ENCODE results near the gene TEDDM1. TPM values are rescaled to one million over a fixed set of nuclear protein-coding genes. Genes with fewer than 3 reads are reported as not detected.
"Not testable (repeated sequence)": the region's sequence is repeated elsewhere in the genome, so short reads cannot be mapped to it uniquely, and the experiment has no call there.

The TEDDM1 gene
- total RNA-seq, 6 experiments from 2014 or later: not detected

GRCh38 chr1:182383934-182384333 lies 16.5 kb downstream of the TEDDM1 start:
- no peak overlapping the region for H3K27ac Mint-ChIP-seq
- no peak for DNase-seq
- no peak for TF ChIP-seq CTCF (IDR thresholded peaks at IDR 0.05)
- H3K9me3 Mint-ChIP-seq: no peaks in the 10 kb centered on the region
- H3K27me3 Mint-ChIP-seq (ENCODE audit: insufficient read depth): no peaks in the 10 kb centered on the region
- no peak overlapping the region for H3K4me3 Mint-ChIP-seq
- peaks cover 58% of the 10 kb centered on the region for H3K36me3 Mint-ChIP-seq (ENCODE audit: low read depth)
- H3K4me1 Mint-ChIP-seq (ENCODE audit: low read depth): peaks cover 10% of the 10 kb centered on the region

GRCh38 chr1:182383037-182383661 lies 17.3 kb downstream of the TEDDM1 start:
- H3K9me3 Mint-ChIP-seq: no peaks in the 10 kb centered on the region
- H3K36me3 Mint-ChIP-seq (ENCODE audit: low read depth): peaks cover 58% of the 10 kb centered on the region
- no peak for DNase-seq
- H3K4me3 Mint-ChIP-seq: no peak overlapping the region
- H3K4me1 Mint-ChIP-seq (ENCODE audit: low read depth): peaks cover 5% of the 10 kb centered on the region; the same call in 1 of the 2 replicates
- H3K27me3 Mint-ChIP-seq (ENCODE audit: insufficient read depth): no peaks in the 10 kb centered on the region
- no peak overlapping the region for H3K27ac Mint-ChIP-seq
- TF ChIP-seq CTCF (IDR thresholded peaks at IDR 0.05): no peak

GRCh38 chr1:182381962-182382819 lies 18.3 kb downstream of the TEDDM1 start:
- Mint-ChIP-seq H3K4me3 (no peak overlapping the region), H3K27ac (no peak overlapping the region), H3K27me3 (ENCODE audit: insufficient read depth) (no peaks in the 10 kb centered on the region), H3K36me3 (ENCODE audit: low read depth) (peaks cover 49% of the 10 kb centered on the region), H3K9me3 (no peaks in the 10 kb centered on the region), H3K4me1 (ENCODE audit: low read depth) (peaks cover 12% of the 10 kb centered on the region)
- no peak for TF ChIP-seq CTCF (IDR thresholded peaks at IDR 0.05)
- DNase-seq: no peak

- Mint-ChIP-seq H3K9me3 (no peaks in the 10 kb centered on the region), H3K4me3 (no peak overlapping the region), H3K4me1 (ENCODE audit: low read depth) (peaks cover 19% of the 10 kb centered on the region), H3K27ac (no peak overlapping the region), H3K27me3 (ENCODE audit: insufficient read depth) (no peaks in the 10 kb centered on the region), H3K36me3 (ENCODE audit: low read depth) (peaks cover 29% of the 10 kb centered on the region)
- no peak for DNase-seq
- no peak for TF ChIP-seq CTCF (IDR thresholded peaks at IDR 0.05)
These were observed 20.3 kb downstream of the TEDDM1 start for GRCh38 chr1:182380199-182380598.

- H3K27me3 Mint-ChIP-seq (ENCODE audit: insufficient read depth); H3K27ac Mint-ChIP-seq: not testable (repeated sequence)
- H3K36me3 Mint-ChIP-seq (ENCODE audit: low read depth): peaks cover 25% of the 10 kb centered on the region
These were observed 20.7 kb downstream of the TEDDM1 start for GRCh38 chr1:182379781-182380180.

More at GRCh38 chr1:182379781-182380180, 20.7 kb downstream of the TEDDM1 start:
- H3K4me3 Mint-ChIP-seq, H3K9me3 Mint-ChIP-seq, DNase-seq: not testable (repeated sequence)
- peaks cover 19% of the 10 kb centered on the region for H3K4me1 Mint-ChIP-seq (ENCODE audit: low read depth)

All from HFFc6 (cell line).